ENCODE results near the gene ECT2L. TPM values are rescaled to one million over a fixed set of nuclear protein-coding genes. Genes with fewer than 3 reads are reported as not detected.

The ECT2L gene
- total and polyA plus RNA-seq, 8 donors, result 0.08 to 0.18 TPM; not detected in 6

DNA sequence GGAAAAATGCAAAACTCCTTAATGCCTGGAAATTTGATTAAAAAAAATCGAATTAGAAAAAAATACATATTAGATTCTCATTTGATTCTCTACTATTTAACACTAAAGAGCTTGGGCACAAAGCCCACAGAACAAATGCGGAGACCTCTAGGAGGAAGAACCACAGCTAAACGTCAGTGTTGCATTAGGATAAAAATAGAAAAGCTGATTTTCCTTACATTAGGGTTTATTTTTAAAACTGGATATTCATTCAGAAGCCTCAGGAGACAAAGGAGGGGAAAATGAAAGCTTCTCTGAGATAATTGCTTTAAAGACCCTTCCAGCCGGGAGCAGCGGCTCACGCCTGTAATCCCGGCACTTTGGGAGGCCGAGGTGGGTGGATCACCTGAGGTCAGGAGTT lies 77.3 kb downstream of the ECT2L start:
- Histone ChIP-seq H3K9me3 (no peaks in the 10 kb centered on the region), H3K4me1 (peaks cover 0 to 16% (median 0%) of the 10 kb centered on the region in 4 donors), H3K27ac (no peak overlapping the region), H3K4me3 (no peak overlapping the region), H3K36me3 (no peaks in the 10 kb centered on the region), H3K27me3 (no peaks in the 10 kb centered on the region)
- no peak for DNase-seq
- intact Hi-C loops (cut with DNase I; ENCODE audit: low total_unique reads), result no loop called here
- 77 to 86% (median 83%) methylated on average over 8 of the region's 8 CpGs for WGBS, 5 donors
- TF ChIP-seq EP300 (IDR thresholded peaks at IDR 0.05), result no peak
- no peak for TF ChIP-seq POLR2A (IDR thresholded peaks at IDR 0.05)
- no peak for TF ChIP-seq POLR2AphosphoS5 (IDR thresholded peaks at IDR 0.05)
- TF ChIP-seq, protein P1, sequence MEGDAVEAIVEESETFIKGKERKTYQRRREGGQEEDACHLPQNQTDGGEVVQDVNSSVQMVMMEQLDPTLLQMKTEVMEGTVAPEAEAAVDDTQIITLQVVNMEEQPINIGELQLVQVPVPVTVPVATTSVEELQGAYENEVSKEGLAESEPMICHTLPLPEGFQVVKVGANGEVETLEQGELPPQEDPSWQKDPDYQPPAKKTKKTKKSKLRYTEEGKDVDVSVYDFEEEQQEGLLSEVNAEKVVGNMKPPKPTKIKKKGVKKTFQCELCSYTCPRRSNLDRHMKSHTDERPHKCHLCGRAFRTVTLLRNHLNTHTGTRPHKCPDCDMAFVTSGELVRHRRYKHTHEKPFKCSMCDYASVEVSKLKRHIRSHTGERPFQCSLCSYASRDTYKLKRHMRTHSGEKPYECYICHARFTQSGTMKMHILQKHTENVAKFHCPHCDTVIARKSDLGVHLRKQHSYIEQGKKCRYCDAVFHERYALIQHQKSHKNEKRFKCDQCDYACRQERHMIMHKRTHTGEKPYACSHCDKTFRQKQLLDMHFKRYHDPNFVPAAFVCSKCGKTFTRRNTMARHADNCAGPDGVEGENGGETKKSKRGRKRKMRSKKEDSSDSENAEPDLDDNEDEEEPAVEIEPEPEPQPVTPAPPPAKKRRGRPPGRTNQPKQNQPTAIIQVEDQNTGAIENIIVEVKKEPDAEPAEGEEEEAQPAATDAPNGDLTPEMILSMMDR (IDR thresholded peaks at IDR 0.05), result no peak

DNA sequence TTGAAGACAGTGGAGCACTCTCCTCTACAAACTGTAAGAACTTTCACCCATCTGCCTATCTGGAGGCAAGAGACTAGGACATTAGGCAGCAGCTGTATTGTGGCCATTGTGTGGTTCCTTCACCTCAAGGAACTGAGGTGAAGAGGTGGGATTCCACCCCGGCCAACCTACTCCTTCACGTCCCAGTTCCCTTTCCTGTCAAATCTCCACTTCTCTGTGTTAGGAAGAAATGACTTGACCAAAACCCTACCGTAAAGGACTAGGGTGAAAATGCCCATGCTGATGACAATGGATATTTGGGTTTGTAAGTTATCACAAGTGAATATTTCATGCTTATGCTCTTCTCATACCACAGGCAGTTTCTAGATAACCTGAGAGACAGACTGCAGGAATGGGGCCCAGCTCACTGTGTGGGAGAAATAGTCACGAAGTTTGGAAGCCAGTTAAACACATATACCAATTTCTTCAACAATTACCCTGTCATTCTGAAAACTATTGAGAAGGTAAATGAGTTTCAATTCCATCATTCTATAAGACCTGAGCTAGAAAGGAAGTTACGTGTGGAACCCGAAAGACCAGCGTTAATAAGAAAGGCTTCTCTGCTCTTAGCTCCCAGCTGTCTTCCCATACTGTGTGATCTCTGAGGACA lies 86.6 kb downstream of the ECT2L start:
- TF ChIP-seq EP300 (IDR thresholded peaks at IDR 0.05), result no peak
- no peak for DNase-seq
- Histone ChIP-seq H3K4me1 (no peaks in the 10 kb centered on the region), H3K27ac (no peak overlapping the region), H3K36me3 (no peaks in the 10 kb centered on the region), H3K9me3 (no peaks in the 10 kb centered on the region), H3K27me3 (no peaks in the 10 kb centered on the region), H3K4me3 (no peak overlapping the region)
- WGBS, 5 donors, result 89 to 96% (median 93%) methylated on average over 7 of the region's 7 CpGs
- intact Hi-C loops (cut with DNase I; ENCODE audit: low total_unique reads), result no loop called here

DNA sequence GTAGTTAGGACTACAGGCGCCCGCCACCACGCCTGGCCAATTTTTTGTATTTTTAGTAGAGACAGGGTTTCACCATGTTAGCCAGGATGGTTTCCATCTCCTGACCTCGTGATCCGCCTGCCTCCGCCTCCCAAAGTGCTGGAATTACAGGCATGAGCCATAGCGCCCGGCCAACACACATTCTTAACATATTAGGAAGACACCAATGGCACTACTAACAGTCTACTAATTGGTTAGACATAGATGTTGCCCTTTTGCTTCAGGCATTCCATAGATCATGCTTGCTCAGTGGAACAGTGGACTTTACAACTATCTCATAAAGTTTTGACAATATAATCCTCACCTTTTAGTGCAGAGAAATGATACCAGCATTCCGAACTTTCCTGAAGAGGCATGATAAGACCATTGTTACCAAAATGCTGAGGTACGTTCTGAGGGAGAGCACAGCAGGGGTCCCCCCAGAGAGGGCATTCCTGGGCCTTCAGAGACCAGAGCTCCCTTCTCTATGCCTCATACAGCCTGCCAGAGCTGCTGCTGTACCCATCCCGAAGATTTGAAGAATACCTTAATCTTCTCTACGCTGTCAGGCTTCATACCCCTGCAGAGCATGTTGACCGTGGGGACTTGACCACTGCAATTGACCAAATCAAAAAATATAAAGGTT lies 89.4 kb downstream of the ECT2L start:
- no peak overlapping the region for H3K4me3 ChIP-seq
- no peak for DNase-seq
- 88 to 96% (median 92%) methylated on average over 13 of the region's 13 CpGs for WGBS, 5 donors

DNA sequence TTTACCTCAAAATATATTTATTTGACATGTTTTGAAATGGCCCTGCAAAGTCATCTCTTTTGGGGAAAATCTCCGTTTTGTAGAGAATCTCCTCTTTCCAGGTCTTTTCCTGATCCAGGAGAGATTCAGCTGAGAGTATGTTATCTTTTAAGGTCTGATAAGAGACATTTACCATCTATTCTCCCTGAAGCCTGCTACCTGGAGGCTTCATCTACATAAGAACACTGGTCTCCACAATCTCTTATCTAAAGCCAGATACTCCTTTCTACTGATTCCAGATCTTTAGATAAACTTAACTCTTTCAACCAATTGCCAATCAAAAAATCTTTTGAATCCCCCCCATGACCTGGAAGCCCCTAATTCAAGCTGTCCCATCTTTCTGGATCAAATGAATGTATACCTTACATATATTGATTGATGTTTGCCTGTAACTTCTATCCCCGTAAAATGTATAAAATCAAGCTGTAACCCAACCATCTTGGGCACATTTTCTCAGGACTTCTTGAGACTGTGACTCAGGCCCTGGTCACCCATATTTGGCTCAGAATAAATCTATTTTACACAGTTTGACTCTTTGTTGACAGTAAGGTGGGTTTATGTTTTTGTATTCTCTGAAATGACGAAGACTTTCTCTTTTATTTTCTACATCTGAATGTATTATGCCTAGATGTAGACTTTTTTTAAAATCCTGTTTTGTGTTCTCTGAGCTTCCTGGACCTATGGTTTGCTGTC lies 95.5 kb downstream of the ECT2L start:
- DNase-seq, result no peak
- WGBS, 5 donors, result 79 to 95% (median 91%) methylated on average over 3 of the region's 3 CpGs
- Histone ChIP-seq H3K36me3 (no peaks in the 10 kb centered on the region), H3K9me3 (no peaks in the 10 kb centered on the region), H3K27ac (no peak overlapping the region), H3K4me3 (no peak overlapping the region), H3K4me1 (no peaks in the 10 kb centered on the region), H3K27me3 (no peaks in the 10 kb centered on the region)
- intact Hi-C loops (cut with DNase I; ENCODE audit: low total_unique reads), result no loop called here
- TF ChIP-seq EP300 (IDR thresholded peaks at IDR 0.05) (no peak), POLR2A (IDR thresholded peaks at IDR 0.05) (no peak), POLR2AphosphoS5 (IDR thresholded peaks at IDR 0.05) (no peak)
- TF ChIP-seq, protein P1 (IDR thresholded peaks at IDR 0.05), result no peak

More for the DNA sequence above, 89.4 kb downstream of the ECT2L start:
- no peak for TF ChIP-seq POLR2A (IDR thresholded peaks at IDR 0.05)
- no peak for TF ChIP-seq EP300 (IDR thresholded peaks at IDR 0.05)
- TF ChIP-seq, protein P1 (IDR thresholded peaks at IDR 0.05), result no peak
- TF ChIP-seq POLR2AphosphoS5 (IDR thresholded peaks at IDR 0.05), result no peak
- Histone ChIP-seq H3K9me3 (no peaks in the 10 kb centered on the region), H3K27me3 (no peaks in the 10 kb centered on the region), H3K27ac (no peak overlapping the region), H3K4me1 (no peaks in the 10 kb centered on the region), H3K36me3 (no peaks in the 10 kb centered on the region)
- intact Hi-C loops (cut with DNase I; ENCODE audit: low total_unique reads), result no loop called here
